H1 (cell line): Measurements from ENCODE around the gene GTF2F2. TPM values are rescaled to one million over a fixed set of nuclear protein-coding genes. Genes with fewer than 3 reads are reported as not detected.

Experiments
- CTCF ChIA-PET: fragments of 300-600 bp; sonication (Branson Sonifier 250); formaldehyde crosslinking; loops from one replicate; lab custom pipeline; 2021; ENCODE audit not compliant: partially characterized antibody; lab: Charles Lee
- POLR2A ChIA-PET: fragments of 300-600 bp; sonication (Branson Sonifier 250); formaldehyde crosslinking; loops from one replicate; lab custom pipeline; 2021; ENCODE audit warnings: inconsistent platforms; ENCODE audit not compliant: partially characterized antibody; lab: Charles Lee
- DNase-seq, 2 experiments: peaks; one replicate each; pipeline versions ENCODE4 v3.0.0 to v3.0.0-alpha.2; 2010 to 2022; ENCODE audit warnings: low spot score in 2 of 2, low read depth in 1 of 2, mixed read lengths in 1 of 2
- FAIRE-seq: peaks from 2 replicates; lab custom pipeline; 2011; peaks lifted over from hg19 to GRCh38; lab: Jason Lieb, UNC
- H2AFZ ChIP-seq: 2 replicates; pipeline ENCODE4 v1.8.1; 2012; ENCODE audit warnings: low read length, inconsistent platforms
- H2AK5ac ChIP-seq: 2 replicates; pipeline ENCODE4 v1.6.1; 2013; ENCODE audit warnings: low read depth, low read length
- H2BK120ac ChIP-seq: replicated peaks from 2 replicates; pipeline ENCODE3; 2013; ENCODE audit warnings: low read depth, low read length, inconsistent platforms
- H2BK12ac ChIP-seq: 2 replicates; pipeline ENCODE4 v1.6.1; 2013; ENCODE audit warnings: low read depth, low read length
- H2BK15ac ChIP-seq: 2 replicates; pipeline ENCODE4 v1.6.1; 2013; ENCODE audit warnings: low read length
- H2BK20ac ChIP-seq: 2 replicates; pipeline ENCODE4 v1.6.1; 2013; ENCODE audit warnings: low read length
- H2BK5ac ChIP-seq: 2 replicates; pipeline ENCODE4 v1.6.1; 2013; ENCODE audit warnings: low read depth, low read length
- H3K14ac ChIP-seq: 2 replicates; pipeline ENCODE4 v1.6.1; 2013; ENCODE audit warnings: inconsistent platforms; ENCODE audit not compliant: insufficient read length
- H3K18ac ChIP-seq: 2 replicates; pipeline ENCODE4 v1.6.1; 2013; ENCODE audit warnings: low read length; ENCODE audit errors: extremely low read depth
- H3K23ac ChIP-seq: 2 replicates; pipeline ENCODE4 v1.6.1; 2013; ENCODE audit warnings: inconsistent platforms; ENCODE audit not compliant: insufficient read length
- H3K23me2 ChIP-seq: 2 replicates; pipeline ENCODE4 v1.6.1; 2013; ENCODE audit warnings: low read depth, low read length
- H3K27ac ChIP-seq: 2 replicates; pipeline ENCODE4 v1.6.1; 2011; ENCODE audit warnings: low read depth, low read length, inconsistent platforms
- H3K27me3 ChIP-seq, 4 experiments: replicated peaks in 1 of 4; 1 replicate in 1 of 4; 2 replicates in 3 of 4; pipeline versions ENCODE4 v1.6.1 to v1.8.1; 2011 to 2013; ENCODE audit warnings: low read length in 3 of 4, mild to moderate bottlenecking in 3 of 4, inconsistent platforms in 2 of 4, mixed read lengths in 2 of 4, moderate library complexity in 1 of 4; ENCODE audit not compliant: control insufficient read depth in 3 of 4, insufficient read depth in 3 of 4; ENCODE audit errors: extremely low read depth in 1 of 4
- H3K36me3 ChIP-seq, 4 experiments: 2 replicates each; pipeline versions ENCODE4 v1.6.1 to v1.8.1; 2011 to 2013; ENCODE audit warnings: mild to moderate bottlenecking in 4 of 4, low read length in 3 of 4, moderate library complexity in 2 of 4, control low read depth in 1 of 4, inconsistent platforms in 1 of 4; ENCODE audit not compliant: insufficient read depth in 4 of 4, control insufficient read depth in 2 of 4
- H3K4ac ChIP-seq: replicated peaks from 2 replicates; pipeline ENCODE3; 2013; ENCODE audit warnings: low read length, low read depth, mixed read lengths, inconsistent platforms; ENCODE audit not compliant: insufficient read length
- H3K4me1 ChIP-seq, 4 experiments: replicated peaks in 1 of 4; 1 replicate in 1 of 4; 2 replicates in 3 of 4; pipeline versions ENCODE4 v1.6.1 to v1.8.1; 2011 to 2013; ENCODE audit warnings: low read length in 3 of 4, inconsistent platforms in 2 of 4, mixed read lengths in 1 of 4; ENCODE audit not compliant: insufficient read depth in 4 of 4, control insufficient read depth in 3 of 4
- H3K4me2 ChIP-seq, 2 experiments: 2 replicates each; pipeline versions ENCODE4 v1.6.1 to v1.8.1; 2011 to 2013; ENCODE audit warnings: low read depth in 2 of 2, low read length in 2 of 2, control low read depth in 1 of 2, inconsistent platforms in 1 of 2, mild to moderate bottlenecking in 1 of 2; ENCODE audit not compliant: insufficient read depth in 1 of 2
- H3K4me3 ChIP-seq, 4 experiments: fragments of 200-600, 300-600 bp in 1 of 4; sonication (generic), shearing (Covaris generic), sonication (Bioruptor Twin) in 1 of 4; 2 replicates each; pipeline versions ENCODE4 v1.5.1 to v1.8.1; 2011 to 2016; ENCODE audit warnings: low read length in 4 of 4, low read depth in 3 of 4, control low read depth in 2 of 4, inconsistent platforms in 2 of 4, mild to moderate bottlenecking in 2 of 4, mixed read lengths in 1 of 4, moderate library complexity in 1 of 4; ENCODE audit not compliant: insufficient read depth in 2 of 4; ENCODE audit errors: extremely low read depth in 1 of 4
- H3K56ac ChIP-seq: replicated peaks from 2 replicates; pipeline ENCODE3; 2013; ENCODE audit warnings: low read depth, mild to moderate bottlenecking, mixed read lengths, low read length, inconsistent platforms; ENCODE audit not compliant: insufficient read length
- H3K79me1 ChIP-seq: 2 replicates; pipeline ENCODE4 v1.6.1; 2013; ENCODE audit warnings: low read depth, low read length, control low read depth
- H3K79me2 ChIP-seq, 2 experiments: 2 replicates each; pipeline versions ENCODE4 v1.6.1 to v1.8.1; 2012 to 2013; ENCODE audit warnings: low read length in 2 of 2, mild to moderate bottlenecking in 2 of 2, inconsistent platforms in 1 of 2; ENCODE audit not compliant: insufficient read depth in 2 of 2, control insufficient read depth in 1 of 2
- H3K9ac ChIP-seq, 4 experiments: replicated peaks in 1 of 4; 1 replicate in 1 of 4; 2 replicates in 3 of 4; pipeline versions ENCODE4 v1.6.1 to v1.8.1; 2011 to 2013; ENCODE audit warnings: low read depth in 3 of 4, low read length in 3 of 4, control low read depth in 2 of 4, mild to moderate bottlenecking in 2 of 4, moderate library complexity in 2 of 4, inconsistent platforms in 1 of 4; ENCODE audit errors: extremely low read depth in 1 of 4
- H3K9me3 ChIP-seq, 2 experiments: 2 replicates each; pipeline versions ENCODE4 v1.6.1 to v1.8.1; 2012 to 2013; ENCODE audit warnings: mild to moderate bottlenecking in 2 of 2, moderate library complexity in 2 of 2, control low read depth in 1 of 2, inconsistent platforms in 1 of 2, low read depth in 1 of 2, low read length in 1 of 2, mixed read lengths in 1 of 2; ENCODE audit not compliant: insufficient read depth in 2 of 2
- H4K20me1 ChIP-seq, 2 experiments: replicated peaks in 1 of 2; 2 replicates each; pipeline versions ENCODE3 to v1.8.1; 2011 to 2013; ENCODE audit warnings: inconsistent platforms in 2 of 2, low read length in 2 of 2, mild to moderate bottlenecking in 1 of 2; ENCODE audit not compliant: insufficient read depth in 2 of 2, control insufficient read depth in 1 of 2
- H4K5ac ChIP-seq: 2 replicates; pipeline ENCODE4 v1.6.1; 2013; ENCODE audit warnings: low read length, low read depth, mixed read lengths, inconsistent platforms; ENCODE audit not compliant: insufficient read length
- H4K8ac ChIP-seq: 2 replicates; pipeline ENCODE4 v1.8.0; 2013; ENCODE audit warnings: mild to moderate bottlenecking, moderate library complexity, low read length, inconsistent platforms; ENCODE audit not compliant: insufficient read depth; ENCODE audit errors: extremely low read depth
- H4K91ac ChIP-seq: replicated peaks from 2 replicates; pipeline ENCODE3; 2013; ENCODE audit warnings: low read length, mixed read lengths, inconsistent platforms; ENCODE audit not compliant: insufficient read length
- ATF3 ChIP-seq: IDR thresholded peaks from 2 replicates; pipeline ENCODE4 v1.6.1; 2011; ENCODE audit warnings: low read depth, mild to moderate bottlenecking, low read length; ENCODE audit not compliant: insufficient read depth
- BACH1 ChIP-seq: IDR thresholded peaks from 2 replicates; pipeline ENCODE4 v1.6.1; 2012; ENCODE audit warnings: low read length, improper control_type of control experiment
- BCL11A ChIP-seq, 2 experiments: IDR thresholded peaks; one replicate each; pipeline ENCODE4 v1.6.1; 2011; ENCODE audit warnings: low read depth in 2 of 2, low read length in 2 of 2, mild to moderate bottlenecking in 2 of 2
- CHD2 ChIP-seq: IDR thresholded peaks from 2 replicates; pipeline ENCODE4 v1.6.1; 2012; ENCODE audit warnings: low read length, improper control_type of control experiment
- E2F6 ChIP-seq: IDR thresholded peaks from 2 replicates; pipeline ENCODE4 v1.6.1; 2012; ENCODE audit warnings: inconsistent platforms
- EZH2 ChIP-seq: fragments of 200-600 bp; sonication (generic); IDR thresholded peaks from 2 replicates; pipeline ENCODE4 v1.7.1; 2012; ENCODE audit warnings: low read depth, mild to moderate bottlenecking, moderate library complexity, low read length, inconsistent platforms; ENCODE audit not compliant: severe bottlenecking
- GTF2F1 ChIP-seq: IDR thresholded peaks from 2 replicates; pipeline ENCODE4 v1.6.1; 2012; ENCODE audit warnings: low read depth, low read length, improper control_type of control experiment, borderline replicate concordance
- JUND ChIP-seq: IDR thresholded peaks from 2 replicates; pipeline ENCODE4 v1.6.1; 2011; ENCODE audit warnings: mild to moderate bottlenecking, improper control_type of control experiment, low read length
- POLR2A ChIP-seq, 2 experiments: IDR thresholded peaks; 1 replicate in 1 of 2; 2 replicates in 1 of 2; pipeline ENCODE4 v1.6.1; 2011; ENCODE audit warnings: low read depth in 2 of 2, low read length in 2 of 2, mild to moderate bottlenecking in 2 of 2; ENCODE audit errors: control extremely low read depth in 1 of 2
- RAD21 ChIP-seq, 2 experiments: IDR thresholded peaks in 1 of 2; conservative IDR thresholded peaks in 1 of 2; 2 replicates each; pipeline ENCODE4 v1.6.1; 2011; ENCODE audit warnings: low read depth in 2 of 2, low read length in 2 of 2, improper control_type of control experiment in 1 of 2, inconsistent platforms in 1 of 2, mild to moderate bottlenecking in 1 of 2, moderate library complexity in 1 of 2
- SP2 ChIP-seq: IDR thresholded peaks from 2 replicates; pipeline ENCODE4 v1.6.1; 2012; ENCODE audit warnings: mild to moderate bottlenecking, low read length, inconsistent platforms
- SUZ12 ChIP-seq: fragments of 200-600 bp; sonication (generic); IDR thresholded peaks from 2 replicates; pipeline ENCODE4 v1.6.1; 2012; ENCODE audit warnings: mild to moderate bottlenecking, inconsistent platforms, low read length, moderate library complexity, mixed read lengths
- TAF1 ChIP-seq: IDR thresholded peaks from 2 replicates; pipeline ENCODE4 v1.6.1; 2011; ENCODE audit warnings: mild to moderate bottlenecking, low read depth, low read length
- TEAD4 ChIP-seq: IDR thresholded peaks from 2 replicates; pipeline ENCODE4 v1.6.1; 2012; ENCODE audit warnings: low read depth, low read length, inconsistent platforms, mixed read lengths
- WGBS, 2 experiments: shearing (Covaris generic) in 1 of 2; methylation state at CpG; one replicate each; pipeline versions ENCODE4 v1.1.6 to v1.1.7; 2013 to 2015; ENCODE audit warnings: low lambda C conversion rate in 2 of 2, mixed read lengths in 2 of 2, inconsistent platforms in 1 of 2, low coverage in 1 of 2, missing lambda C conversion rate in 1 of 2; ENCODE audit not compliant: insufficient replicate concordance in 2 of 2, insufficient coverage in 1 of 2, insufficient read length in 1 of 2; ENCODE audit errors: extremely low coverage in 1 of 2, missing lambda C conversion rate in 1 of 2; 5-methylcytosine and 5-hydroxymethylcytosine counted together
- polyA plus RNA-seq, 7 experiments: library from polyadenylated mRNA; depleted of rRNA in 3 of 7; stranded (reverse) in 5 of 7; unstranded in 2 of 7; fragments of >200 nt in 5 of 7; fragments of 200-250 nt in 2 of 7; gene quantifications; 1 replicate in 5 of 7; 2 replicates in 1 of 7; 4 replicates in 1 of 7; pipeline versions ENCODE4 v1.2.1 to v1.2.3, GENCODE V29; 2011 to 2013; ENCODE audit warnings: missing spikeins in 2 of 7, mixed read lengths in 2 of 7
- total RNA-seq: library from RNA; stranded (reverse); fragmentation: NEBNext Ultra II Directional; extraction: Animal tissue kit (Norgen Biotek cat#: 25700); gene quantifications from 2 replicates; pipeline ENCODE4 v1.2.1, GENCODE V29; 2021

Gene GTF2F2
- total and polyA plus RNA-seq, 2 of the 8 experiments (the other 6 are each of a cell fraction or from before 2014, with no cell fraction given), result 10.8 to 31.1 TPM

GRCh38 chr13:45232591-45232990 lies 112.3 kb downstream of the GTF2F2 start:
- CTCF ChIA-PET, result interaction anchor here (0.9 to 1.3 kb wide), 2 partner anchors 8 to 76 kb away, joined by 3 to 4 read pairs; no protein-coding TSS in a partner anchor
- POLR2A ChIA-PET, result no interaction called here
- TF ChIP-seq ATF3 (no peak), RAD21 (IDR thresholded peaks at IDR 0.05 in 1 of 2, conservative IDR thresholded peaks at IDR 0.05 in 1 of 2; ENCODE audit: low read depth in 2 of 2, low read length in 2 of 2) (no peak), EZH2 (no peak), JUND (no peak), CHD2 (no peak), GTF2F1 (no peak), BACH1 (no peak), POLR2A (IDR thresholded peaks at IDR 0.05; ENCODE audit: control extremely low read depth in 1 of 2, low read depth in 2 of 2, low read length in 2 of 2) (no peak), BCL11A (IDR thresholded peaks at IDR 0.05; ENCODE audit: low read depth in 2 of 2, low read length in 2 of 2) (no peak), SP2 (no peak), TEAD4 (no peak), SUZ12 (no peak), E2F6 (no peak), TAF1 (no peak)

More at GRCh38 chr13:45232591-45232990, 112.3 kb downstream of the GTF2F2 start:
- FAIRE-seq, result no peak
- Histone ChIP-seq H2AK5ac (no peak overlapping the region), H3K4me2 (no peak overlapping the region), H3K4me3 (no peak overlapping the region), H4K91ac (no peak overlapping the region), H3K4ac (no peak overlapping the region), H2BK15ac (no peak overlapping the region), H3K9me3 (no peaks in the 10 kb centered on the region), H3K36me3 (no peaks in the 10 kb centered on the region), H3K14ac (no peak overlapping the region), H2BK12ac (no peak overlapping the region), H3K23ac (no peak overlapping the region), H3K4me1 (no peaks in the 10 kb centered on the region), H2AFZ (no peak overlapping the region), H3K9ac (no peak overlapping the region), H4K8ac (no peak overlapping the region), H3K56ac (no peak overlapping the region), H4K20me1 (peaks cover 0 to 2% of the 10 kb centered on the region in 2 experiments), H3K27me3 (no peaks in the 10 kb centered on the region), H3K79me2 (no peaks in the 10 kb centered on the region), H3K27ac (no peak overlapping the region), H3K18ac (no peak overlapping the region), H2BK20ac (no peak overlapping the region), H4K5ac (no peak overlapping the region), H2BK120ac (no peak overlapping the region), H3K23me2 (no peaks in the 10 kb centered on the region), H3K79me1 (no peaks in the 10 kb centered on the region), H2BK5ac (no peak overlapping the region)
- 98% methylated on average over 2 of the region's 2 CpGs; no CpG with 5 or more reads in 1 of the 2 experiments for WGBS, 2 experiments
- no peak for DNase-seq
